K562 (cell line): ENCODE results near the gene TRNAU1AP. TPM values are rescaled to one million over a fixed set of nuclear protein-coding genes. Genes with fewer than 3 reads are reported as not detected.

ENCODE experiments used
- ADNP ChIP-seq: fragments of 200-800 bp; sonication (Bioruptor generic); IDR thresholded peaks from 2 replicates; pipeline ENCODE4 v1.6.1; 2016; ENCODE audit warnings: missing genetic modification characterization, missing compliant biosample characterization
- CHCHD3 ChIP-seq: fragments of 250-450 bp; sonication (Bioruptor Pico); IDR thresholded peaks from 2 replicates; pipeline ENCODE4 v2.1.2; 2022; ENCODE audit warnings: mild to moderate bottlenecking
- POLR2H ChIP-seq: IDR thresholded peaks from 2 replicates; pipeline ENCODE4 v1.6.1; 2016; ENCODE audit warnings: missing genetic modification characterization, low read depth, mild to moderate bottlenecking, control low read depth, missing compliant biosample characterization, moderate library complexity
- SP2 ChIP-seq: IDR thresholded peaks from 2 replicates; pipeline ENCODE4 v1.6.1; 2011; ENCODE audit warnings: mild to moderate bottlenecking, low read depth, low read length, moderate library complexity; ENCODE audit not compliant: poor library complexity, severe bottlenecking; ENCODE audit errors: extremely low read depth
- ZNF695 ChIP-seq: fragments of 450-650 bp; formaldehyde crosslinking; IDR thresholded peaks from 2 replicates; pipeline ENCODE4 v1.4.0; 2020; ENCODE audit warnings: mild to moderate bottlenecking, moderate library complexity
- polyA plus RNA-seq, 8 experiments: library from polyadenylated mRNA; depleted of rRNA in 4 of 8; stranded (reverse) in 5 of 8; unstranded in 3 of 8; fragments of >200 nt; fragmentation: Nextera tagmentation in 2 of 8; fragmentation: Illumina TruSeq in 1 of 8; extraction: Ambion mirVana in 2 of 8; extraction: Trizol in 1 of 8; gene quantifications; 2 replicates each; pipeline versions ENCODE4 v1.2.1 to v1.2.3, GENCODE V29; 2011 to 2014; ENCODE audit warnings: inconsistent platforms in 1 of 8, missing spikeins in 1 of 8
- total RNA-seq, 7 experiments: library from RNA; depleted of rRNA in 6 of 7; stranded (reverse); fragments of >200 nt in 6 of 7; fragmentation: Illumina TruSeq in 2 of 7; extraction: Trizol in 2 of 7; gene quantifications; 2 replicates each; pipeline versions ENCODE4 v1.2.1 to v1.2.3, GENCODE V29; 2011 to 2021; ENCODE audit warnings: low replicate concordance in 1 of 7
- TF ChIP-seq, protein P1 (sequence below), 2 experiments: fragments of 450-650 bp; IDR thresholded peaks; 2 replicates each; pipeline ENCODE4 v1.6.1; 2016; ENCODE audit warnings: mild to moderate bottlenecking in 2 of 2, borderline replicate concordance in 1 of 2, low read depth in 1 of 2, moderate library complexity in 1 of 2
- TF ChIP-seq, protein P2 (sequence below): sonication (generic); formaldehyde crosslinking; IDR thresholded peaks from 2 replicates; pipeline ENCODE4 v1.8.1; 2023; ENCODE audit warnings: mild to moderate bottlenecking, missing genetic modification reagents
- TF ChIP-seq, protein P3 (sequence below): fragments of 250-450 bp; sonication (Bioruptor Pico); IDR thresholded peaks from 2 replicates; pipeline ENCODE4 v1.5.0; 2020; ENCODE audit warnings: mild to moderate bottlenecking
- TF ChIP-seq, protein P4 (sequence below): fragments of 450-650 bp; IDR thresholded peaks from 2 replicates; pipeline ENCODE4 v1.6.1; 2017; ENCODE audit warnings: antibody characterized with exemption

The TRNAU1AP gene
- total and polyA plus RNA-seq, 9 of the 15 experiments (the other 6 are each of a cell fraction or from before 2014, with no cell fraction given): 34.9 to 110 (median 46.3) TPM

DNA sequence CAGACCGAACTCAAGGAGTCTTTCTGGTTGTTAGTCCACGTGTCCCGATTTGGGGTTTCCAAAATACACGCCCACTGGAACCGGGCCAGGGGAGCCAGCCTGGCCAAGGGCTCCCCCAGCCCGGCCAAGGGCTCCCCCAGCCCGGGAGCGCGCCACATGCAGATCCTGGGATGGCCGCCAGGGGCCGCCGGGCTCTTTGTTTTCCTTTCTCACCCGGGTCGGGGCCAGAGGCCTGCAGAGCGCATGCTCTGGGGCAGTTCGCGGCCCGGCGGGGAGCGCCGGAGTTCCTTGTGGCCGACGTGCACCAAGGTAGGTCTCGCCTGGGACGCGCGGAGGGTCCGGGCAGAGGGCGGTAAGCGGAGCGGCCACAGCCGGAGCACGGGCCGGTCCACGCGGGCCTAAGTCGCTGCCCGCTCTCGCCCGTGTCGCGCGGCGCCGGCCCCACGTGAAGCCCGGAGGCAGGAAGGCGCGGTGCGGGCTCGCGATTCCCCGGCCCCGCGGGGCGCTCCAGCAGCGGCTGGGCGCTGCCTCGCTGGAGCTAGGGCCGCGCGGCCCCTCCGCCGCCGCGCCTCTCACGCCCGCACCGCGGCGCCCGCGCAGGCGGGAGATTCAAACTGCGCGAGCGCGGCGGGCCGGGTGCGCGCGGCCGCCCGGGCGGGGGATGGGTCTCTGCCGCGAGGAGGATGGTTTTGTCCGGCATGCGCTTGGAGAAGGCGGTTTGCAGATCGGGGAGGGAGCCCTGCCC, 34.7 kb upstream of the TRNAU1AP start (continued):
- TF ChIP-seq, protein P1, sequence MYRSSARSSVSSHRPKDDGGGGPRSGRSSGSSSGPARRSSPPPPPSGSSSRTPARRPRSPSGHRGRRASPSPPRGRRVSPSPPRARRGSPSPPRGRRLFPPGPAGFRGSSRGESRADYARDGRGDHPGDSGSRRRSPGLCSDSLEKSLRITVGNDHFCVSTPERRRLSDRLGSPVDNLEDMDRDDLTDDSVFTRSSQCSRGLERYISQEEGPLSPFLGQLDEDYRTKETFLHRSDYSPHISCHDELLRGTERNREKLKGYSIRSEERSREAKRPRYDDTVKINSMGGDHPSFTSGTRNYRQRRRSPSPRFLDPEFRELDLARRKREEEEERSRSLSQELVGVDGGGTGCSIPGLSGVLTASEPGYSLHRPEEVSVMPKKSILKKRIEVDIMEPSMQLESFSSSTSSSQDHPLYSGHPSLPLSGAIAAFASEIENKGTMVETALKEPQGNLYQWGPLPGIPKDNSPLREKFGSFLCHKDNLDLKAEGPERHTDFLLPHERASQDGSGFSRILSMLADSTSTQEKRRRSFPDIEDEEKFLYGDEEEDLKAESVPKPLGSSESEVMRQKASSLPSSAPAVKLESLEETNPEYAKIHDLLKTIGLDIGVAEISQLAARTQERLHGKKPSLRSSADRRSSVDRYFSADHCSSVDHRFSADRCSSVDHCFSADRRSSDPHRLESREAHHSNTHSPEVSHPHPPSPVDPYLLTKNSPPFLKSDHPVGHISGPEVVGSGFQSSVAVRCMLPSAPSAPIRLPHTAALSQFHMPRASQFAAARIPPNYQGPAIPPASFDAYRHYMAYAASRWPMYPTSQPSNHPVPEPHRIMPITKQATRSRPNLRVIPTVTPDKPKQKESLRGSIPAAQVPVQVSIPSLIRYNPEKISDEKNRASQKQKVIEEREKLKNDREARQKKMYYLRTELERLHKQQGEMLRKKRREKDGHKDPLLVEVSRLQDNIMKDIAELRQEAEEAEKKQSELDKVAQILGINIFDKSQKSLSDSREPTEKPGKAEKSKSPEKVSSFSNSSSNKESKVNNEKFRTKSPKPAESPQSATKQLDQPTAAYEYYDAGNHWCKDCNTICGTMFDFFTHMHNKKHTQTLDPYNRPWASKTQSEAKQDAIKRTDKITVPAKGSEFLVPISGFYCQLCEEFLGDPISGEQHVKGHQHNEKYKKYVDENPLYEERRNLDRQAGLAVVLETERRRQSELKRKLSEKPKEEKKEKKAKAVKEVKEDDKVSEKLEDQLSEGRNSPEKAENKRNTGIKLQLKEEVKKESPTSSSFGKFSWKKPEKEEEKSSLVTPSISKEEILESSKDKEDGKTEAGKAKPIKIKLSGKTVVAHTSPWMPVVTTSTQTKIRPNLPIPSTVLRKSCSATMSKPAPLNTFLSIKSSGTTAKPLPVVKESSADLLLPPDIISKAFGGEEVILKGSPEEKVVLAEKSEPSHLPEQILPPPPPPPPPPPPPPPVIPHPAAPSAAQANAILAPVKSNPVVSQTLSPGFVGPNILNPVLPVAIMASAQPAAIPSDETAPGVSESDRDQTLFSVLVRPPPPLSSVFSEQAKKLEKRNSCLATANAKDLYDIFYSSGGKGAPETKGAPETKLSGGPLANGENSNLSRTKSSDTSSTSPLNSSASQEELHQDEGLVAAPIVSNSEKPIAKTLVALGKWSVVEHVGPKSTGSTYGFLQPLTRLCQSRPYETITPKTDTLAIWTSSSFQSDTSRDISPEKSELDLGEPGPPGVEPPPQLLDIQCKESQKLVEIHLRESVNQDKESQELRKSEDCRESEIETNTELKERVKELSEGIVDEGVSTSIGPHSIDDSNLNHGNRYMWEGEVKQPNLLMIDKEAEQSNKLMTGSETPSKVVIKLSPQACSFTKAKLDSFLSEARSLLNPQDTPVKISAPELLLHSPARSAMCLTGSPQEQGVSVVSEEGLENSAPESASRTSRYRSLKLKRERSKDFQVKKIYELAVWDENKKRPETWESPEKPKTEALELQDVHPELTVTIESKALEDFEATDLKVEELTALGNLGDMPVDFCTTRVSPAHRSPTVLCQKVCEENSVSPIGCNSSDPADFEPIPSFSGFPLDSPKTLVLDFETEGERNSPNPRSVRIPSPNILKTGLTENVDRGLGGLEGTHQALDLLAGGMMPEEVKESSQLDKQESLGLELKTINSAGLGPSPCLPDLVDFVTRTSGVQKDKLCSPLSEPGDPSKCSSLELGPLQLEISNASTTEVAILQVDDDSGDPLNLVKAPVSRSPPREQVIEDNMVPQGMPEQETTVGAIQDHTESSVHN (IDR thresholded peaks at IDR 0.05; ENCODE audit: borderline replicate concordance in 1 of 2, low read depth in 1 of 2): no peak
- peak; percentile 87 for TF ChIP-seq POLR2H (tag)
- TF ChIP-seq, protein P2, sequence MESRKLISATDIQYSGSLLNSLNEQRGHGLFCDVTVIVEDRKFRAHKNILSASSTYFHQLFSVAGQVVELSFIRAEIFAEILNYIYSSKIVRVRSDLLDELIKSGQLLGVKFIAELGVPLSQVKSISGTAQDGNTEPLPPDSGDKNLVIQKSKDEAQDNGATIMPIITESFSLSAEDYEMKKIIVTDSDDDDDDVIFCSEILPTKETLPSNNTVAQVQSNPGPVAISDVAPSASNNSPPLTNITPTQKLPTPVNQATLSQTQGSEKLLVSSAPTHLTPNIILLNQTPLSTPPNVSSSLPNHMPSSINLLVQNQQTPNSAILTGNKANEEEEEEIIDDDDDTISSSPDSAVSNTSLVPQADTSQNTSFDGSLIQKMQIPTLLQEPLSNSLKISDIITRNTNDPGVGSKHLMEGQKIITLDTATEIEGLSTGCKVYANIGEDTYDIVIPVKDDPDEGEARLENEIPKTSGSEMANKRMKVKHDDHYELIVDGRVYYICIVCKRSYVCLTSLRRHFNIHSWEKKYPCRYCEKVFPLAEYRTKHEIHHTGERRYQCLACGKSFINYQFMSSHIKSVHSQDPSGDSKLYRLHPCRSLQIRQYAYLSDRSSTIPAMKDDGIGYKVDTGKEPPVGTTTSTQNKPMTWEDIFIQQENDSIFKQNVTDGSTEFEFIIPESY (CRISPR knock-in tag): no peak
- TF ChIP-seq ZNF695: no peak
- TF ChIP-seq, protein P3, sequence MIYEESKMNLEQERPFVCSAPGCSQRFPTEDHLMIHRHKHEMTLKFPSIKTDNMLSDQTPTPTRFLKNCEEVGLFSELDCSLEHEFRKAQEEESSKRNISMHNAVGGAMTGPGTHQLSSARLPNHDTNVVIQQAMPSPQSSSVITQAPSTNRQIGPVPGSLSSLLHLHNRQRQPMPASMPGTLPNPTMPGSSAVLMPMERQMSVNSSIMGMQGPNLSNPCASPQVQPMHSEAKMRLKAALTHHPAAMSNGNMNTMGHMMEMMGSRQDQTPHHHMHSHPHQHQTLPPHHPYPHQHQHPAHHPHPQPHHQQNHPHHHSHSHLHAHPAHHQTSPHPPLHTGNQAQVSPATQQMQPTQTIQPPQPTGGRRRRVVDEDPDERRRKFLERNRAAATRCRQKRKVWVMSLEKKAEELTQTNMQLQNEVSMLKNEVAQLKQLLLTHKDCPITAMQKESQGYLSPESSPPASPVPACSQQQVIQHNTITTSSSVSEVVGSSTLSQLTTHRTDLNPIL: 0 out of 2 replicates have a peak, but pooled peaks have one; percentile 51
- TF ChIP-seq, protein P4, sequence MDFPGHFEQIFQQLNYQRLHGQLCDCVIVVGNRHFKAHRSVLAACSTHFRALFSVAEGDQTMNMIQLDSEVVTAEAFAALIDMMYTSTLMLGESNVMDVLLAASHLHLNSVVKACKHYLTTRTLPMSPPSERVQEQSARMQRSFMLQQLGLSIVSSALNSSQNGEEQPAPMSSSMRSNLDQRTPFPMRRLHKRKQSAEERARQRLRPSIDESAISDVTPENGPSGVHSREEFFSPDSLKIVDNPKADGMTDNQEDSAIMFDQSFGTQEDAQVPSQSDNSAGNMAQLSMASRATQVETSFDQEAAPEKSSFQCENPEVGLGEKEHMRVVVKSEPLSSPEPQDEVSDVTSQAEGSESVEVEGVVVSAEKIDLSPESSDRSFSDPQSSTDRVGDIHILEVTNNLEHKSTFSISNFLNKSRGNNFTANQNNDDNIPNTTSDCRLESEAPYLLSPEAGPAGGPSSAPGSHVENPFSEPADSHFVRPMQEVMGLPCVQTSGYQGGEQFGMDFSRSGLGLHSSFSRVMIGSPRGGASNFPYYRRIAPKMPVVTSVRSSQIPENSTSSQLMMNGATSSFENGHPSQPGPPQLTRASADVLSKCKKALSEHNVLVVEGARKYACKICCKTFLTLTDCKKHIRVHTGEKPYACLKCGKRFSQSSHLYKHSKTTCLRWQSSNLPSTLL: 0 out of 2 replicates have a peak, but pooled peaks have one; percentile 45
- no peak for TF ChIP-seq ADNP (tag)
- TF ChIP-seq SP2: no peak
- peak; percentile 48; the same call in 1 of the 2 replicates for TF ChIP-seq CHCHD3 (CRISPR knock-in tag)
